ENCODE data around the gene SZRD1.
"Not testable (repeated sequence)": the region's sequence is repeated elsewhere in the genome, so short reads cannot be mapped to it uniquely, and the experiment has no call there.

Gene SZRD1

GRCh38 chr1:16366722-16367257, at the start of gene SZRD1:
TSS of gene SZRD1 (plus strand) at chr1:16367242. CDS start at chr1:16367258, 16 bp downstream.
- peaks cover 7% of the 10 kb centered on the region for H3K4me1 ChIP-seq (ENCODE audit: control insufficient read depth, low read depth, low read length)
- peaks cover 6% of the 10 kb centered on the region for H3K27me3 ChIP-seq (ENCODE audit: control insufficient read depth, insufficient read depth, low read length)
- peak within 1 kb of the TSS; percentile 89 for H3K4me3 ChIP-seq (ENCODE audit: low read length)
- H3K9me3 ChIP-seq (ENCODE audit: control insufficient read depth, low read depth, low read length), result no peaks in the 10 kb centered on the region
- peak within 1 kb of the TSS; percentile 94 for H3K9ac ChIP-seq (ENCODE audit: low read length)
- H3K27ac ChIP-seq (ENCODE audit: low read length), result peak within 1 kb of the TSS; percentile 70
- H3K36me3 ChIP-seq (ENCODE audit: control insufficient read depth, low read depth, low read length), result no peaks in the 10 kb centered on the region

GRCh38 chr1:16318555-16318954, 48.5 kb upstream of the SZRD1 start:
- H3K27ac ChIP-seq (ENCODE audit: low read length), result no peak overlapping the region
- H3K4me3 ChIP-seq (ENCODE audit: low read length), result no peak overlapping the region
- H3K4me1 ChIP-seq (ENCODE audit: control insufficient read depth, low read depth, low read length), result no peaks in the 10 kb centered on the region
- no peak overlapping the region for H3K9ac ChIP-seq (ENCODE audit: low read length)
- H3K36me3 ChIP-seq (ENCODE audit: control insufficient read depth, low read depth, low read length), result peaks cover 8% of the 10 kb centered on the region
- H3K9me3 ChIP-seq (ENCODE audit: control insufficient read depth, low read depth, low read length), result no peaks in the 10 kb centered on the region
- H3K27me3 ChIP-seq (ENCODE audit: control insufficient read depth, insufficient read depth, low read length), result no peaks in the 10 kb centered on the region

GRCh38 chr1:16321176-16321867, 45.7 kb upstream of the SZRD1 start:
- Histone ChIP-seq H3K4me1 (ENCODE audit: control insufficient read depth, low read depth, low read length) (no peaks in the 10 kb centered on the region), H3K36me3 (ENCODE audit: control insufficient read depth, low read depth, low read length) (no peaks in the 10 kb centered on the region), H3K27ac (ENCODE audit: low read length) (no peak overlapping the region), H3K4me3 (ENCODE audit: low read length) (no peak overlapping the region), H3K27me3 (ENCODE audit: control insufficient read depth, insufficient read depth, low read length) (no peaks in the 10 kb centered on the region), H3K9me3 (ENCODE audit: control insufficient read depth, low read depth, low read length) (no peaks in the 10 kb centered on the region), H3K9ac (ENCODE audit: low read length) (no peak overlapping the region)

GRCh38 chr1:16324456-16324890, 42.6 kb upstream of the SZRD1 start:
- Histone ChIP-seq H3K9me3 (ENCODE audit: control insufficient read depth, low read depth, low read length) (no peaks in the 10 kb centered on the region), H3K27ac (ENCODE audit: low read length) (no peak overlapping the region), H3K9ac (ENCODE audit: low read length) (no peak overlapping the region), H3K36me3 (ENCODE audit: control insufficient read depth, low read depth, low read length) (peaks cover 3% of the 10 kb centered on the region), H3K4me1 (ENCODE audit: control insufficient read depth, low read depth, low read length) (no peaks in the 10 kb centered on the region), H3K4me3 (ENCODE audit: low read length) (no peak overlapping the region), H3K27me3 (ENCODE audit: control insufficient read depth, insufficient read depth, low read length) (no peaks in the 10 kb centered on the region)

- Histone ChIP-seq H3K27me3 (ENCODE audit: control insufficient read depth, insufficient read depth, low read length) (no peaks in the 10 kb centered on the region), H3K9ac (ENCODE audit: low read length) (no peak overlapping the region), H3K4me3 (ENCODE audit: low read length) (no peak overlapping the region), H3K36me3 (ENCODE audit: control insufficient read depth, low read depth, low read length) (peaks cover 3% of the 10 kb centered on the region), H3K27ac (ENCODE audit: low read length) (no peak overlapping the region), H3K9me3 (ENCODE audit: control insufficient read depth, low read depth, low read length) (no peaks in the 10 kb centered on the region), H3K4me1 (ENCODE audit: control insufficient read depth, low read depth, low read length) (no peaks in the 10 kb centered on the region)
These were observed 40.1 kb upstream of the SZRD1 start for GRCh38 chr1:16326833-16327404.

- H3K27ac ChIP-seq (ENCODE audit: low read length), result no peak overlapping the region
- H3K27me3 ChIP-seq (ENCODE audit: control insufficient read depth, insufficient read depth, low read length), result no peaks in the 10 kb centered on the region
- H3K36me3 ChIP-seq (ENCODE audit: control insufficient read depth, low read depth, low read length), result no peaks in the 10 kb centered on the region
- H3K4me1 ChIP-seq (ENCODE audit: control insufficient read depth, low read depth, low read length), result no peaks in the 10 kb centered on the region
- H3K9ac ChIP-seq (ENCODE audit: low read length), result no peak overlapping the region
- no peak overlapping the region for H3K4me3 ChIP-seq (ENCODE audit: low read length)
- no peaks in the 10 kb centered on the region for H3K9me3 ChIP-seq (ENCODE audit: control insufficient read depth, low read depth, low read length)
These were observed 32.2 kb upstream of the SZRD1 start for GRCh38 chr1:16334655-16335340.

- no peaks in the 10 kb centered on the region for H3K27me3 ChIP-seq (ENCODE audit: control insufficient read depth, insufficient read depth, low read length)
- no peak overlapping the region for H3K9ac ChIP-seq (ENCODE audit: low read length)
- no peak overlapping the region for H3K27ac ChIP-seq (ENCODE audit: low read length)
- no peaks in the 10 kb centered on the region for H3K9me3 ChIP-seq (ENCODE audit: control insufficient read depth, low read depth, low read length)
- H3K36me3 ChIP-seq (ENCODE audit: control insufficient read depth, low read depth, low read length), result no peaks in the 10 kb centered on the region
- no peak overlapping the region for H3K4me3 ChIP-seq (ENCODE audit: low read length)
- H3K4me1 ChIP-seq (ENCODE audit: control insufficient read depth, low read depth, low read length), result peaks cover 3% of the 10 kb centered on the region
These were observed 28.1 kb upstream of the SZRD1 start for GRCh38 chr1:16338961-16339360.

- no peaks in the 10 kb centered on the region for H3K9me3 ChIP-seq (ENCODE audit: control insufficient read depth, low read depth, low read length)
- H3K36me3 ChIP-seq (ENCODE audit: control insufficient read depth, low read depth, low read length), result no peaks in the 10 kb centered on the region
- H3K9ac ChIP-seq (ENCODE audit: low read length), result no peak overlapping the region
- H3K27ac ChIP-seq (ENCODE audit: low read length), result no peak overlapping the region
- H3K27me3 ChIP-seq (ENCODE audit: control insufficient read depth, insufficient read depth, low read length), result no peaks in the 10 kb centered on the region
- no peak overlapping the region for H3K4me3 ChIP-seq (ENCODE audit: low read length)
- H3K4me1 ChIP-seq (ENCODE audit: control insufficient read depth, low read depth, low read length), result peaks cover 3% of the 10 kb centered on the region
These were observed 26.4 kb upstream of the SZRD1 start for GRCh38 chr1:16340673-16341072.

- H3K4me1 ChIP-seq (ENCODE audit: control insufficient read depth, low read depth, low read length), result peaks cover 3% of the 10 kb centered on the region
- H3K9me3 ChIP-seq (ENCODE audit: control insufficient read depth, low read depth, low read length), result no peaks in the 10 kb centered on the region
- H3K27ac ChIP-seq (ENCODE audit: low read length), result no peak overlapping the region
- no peak overlapping the region for H3K4me3 ChIP-seq (ENCODE audit: low read length)
- H3K27me3 ChIP-seq (ENCODE audit: control insufficient read depth, insufficient read depth, low read length), result no peaks in the 10 kb centered on the region
- H3K9ac ChIP-seq (ENCODE audit: low read length), result no peak overlapping the region
- no peaks in the 10 kb centered on the region for H3K36me3 ChIP-seq (ENCODE audit: control insufficient read depth, low read depth, low read length)
These were observed 24.5 kb upstream of the SZRD1 start for GRCh38 chr1:16342331-16343062.

- H3K4me1 ChIP-seq (ENCODE audit: control insufficient read depth, low read depth, low read length); H3K9ac ChIP-seq (ENCODE audit: low read length); H3K36me3 ChIP-seq (ENCODE audit: control insufficient read depth, low read depth, low read length); H3K4me3 ChIP-seq (ENCODE audit: low read length); H3K27me3 ChIP-seq (ENCODE audit: control insufficient read depth, insufficient read depth, low read length); H3K9me3 ChIP-seq (ENCODE audit: control insufficient read depth, low read depth, low read length); H3K27ac ChIP-seq (ENCODE audit: low read length): not testable (repeated sequence)
These were observed 23.8 kb upstream of the SZRD1 start for GRCh38 chr1:16343276-16343675.

- H3K4me1 ChIP-seq (ENCODE audit: control insufficient read depth, low read depth, low read length), result peaks cover 4% of the 10 kb centered on the region
- H3K27me3 ChIP-seq (ENCODE audit: control insufficient read depth, insufficient read depth, low read length), result no peaks in the 10 kb centered on the region
- H3K9me3 ChIP-seq (ENCODE audit: control insufficient read depth, low read depth, low read length), result no peaks in the 10 kb centered on the region
- H3K27ac ChIP-seq (ENCODE audit: low read length), result no peak overlapping the region
- H3K36me3 ChIP-seq (ENCODE audit: control insufficient read depth, low read depth, low read length), result no peaks in the 10 kb centered on the region
- no peak overlapping the region for H3K9ac ChIP-seq (ENCODE audit: low read length)
- H3K4me3 ChIP-seq (ENCODE audit: low read length), result no peak overlapping the region
These were observed 18.4 kb upstream of the SZRD1 start for GRCh38 chr1:16348414-16349182.

All from iPS-18a (cell line).